Activated CD8-positive, alpha-beta memory T cell treated with anti-CD3 and anti-CD28 coated beads, Interleukin-2, amount 10 ng/mL, durations not matched to agents 7 days and 5 days (primary cell): ENCODE data around the gene SUDS3. TPM values are rescaled to one million over a fixed set of nuclear protein-coding genes. Genes with fewer than 3 reads are reported as not detected.

ENCODE experiments used
- ATAC-seq: fragments of 150-1000 bp; cut with Tn5 transposase; one replicate; pipeline ENCODE4 v1.10.0; 2021; ENCODE audit warnings: moderate library complexity
- CTCF ChIA-PET: fragments of 350-600 bp; sonication (Branson Sonifier 250); formaldehyde crosslinking; loops from one replicate; lab custom pipeline; 2021; ENCODE audit warnings: antibody characterized with exemption; lab: Charles Lee
- DNase-seq: peaks from one replicate; pipeline ENCODE4 v3.0.0-alpha.2; 2020
- H3K27ac Mint-ChIP-seq: one replicate; pipeline ENCODE4 v1.8.0; 2021; ENCODE audit warnings: mild to moderate bottlenecking, mixed read lengths
- H3K27me3 Mint-ChIP-seq: one replicate; pipeline ENCODE4 v1.8.0; 2021; ENCODE audit warnings: mixed read lengths
- H3K36me3 Mint-ChIP-seq: one replicate; pipeline ENCODE4 v1.8.0; 2021; ENCODE audit warnings: mild to moderate bottlenecking, mixed read lengths
- H3K4me1 Mint-ChIP-seq: one replicate; pipeline ENCODE4 v1.8.0; 2021; ENCODE audit warnings: mixed read lengths
- H3K4me3 Mint-ChIP-seq: one replicate; pipeline ENCODE4 v1.8.0; 2021; ENCODE audit warnings: mild to moderate bottlenecking, moderate library complexity, mixed read lengths
- H3K9me3 Mint-ChIP-seq: one replicate; pipeline ENCODE4 v1.8.0; 2022; ENCODE audit warnings: low read depth, mixed read lengths
- total RNA-seq, 2 experiments: library from RNA; stranded (reverse); gene quantifications; one replicate each; pipeline ENCODE4 v1.2.3, GENCODE V29; 2021

The SUDS3 gene
- total RNA-seq, 2 experiments from 2014 or later, result 22.6 to 26.5 TPM

GRCh38 chr12:118359541-118359915 lies 16.8 kb upstream of the SUDS3 start:
- H3K27ac Mint-ChIP-seq, result peak overlapping the region; percentile 93
- peaks cover 33% of the 10 kb centered on the region for H3K4me1 Mint-ChIP-seq
- H3K4me3 Mint-ChIP-seq, result peak overlapping the region; percentile 89
- no peaks in the 10 kb centered on the region for H3K27me3 Mint-ChIP-seq
- ATAC-seq (peak; percentile 76), DNase-seq (peak; percentile 64)
- H3K9me3 Mint-ChIP-seq, result peaks cover 5% of the 10 kb centered on the region
- CTCF ChIA-PET, result interaction anchor here (0.6 to 9.5 kb wide), 8 partner anchors 9 to 238 kb away, joined by 3 to 97 read pairs (median 6); partner anchors contain the start of genes SUDS3 and TAOK3
- H3K36me3 Mint-ChIP-seq, result peaks cover 15% of the 10 kb centered on the region

GRCh38 chr12:118361092-118361404 lies 15.3 kb upstream of the SUDS3 start:
- Mint-ChIP-seq H3K27me3 (no peaks in the 10 kb centered on the region), H3K9me3 (no peaks in the 10 kb centered on the region), H3K4me1 (peaks cover 24% of the 10 kb centered on the region), H3K36me3 (peaks cover 4% of the 10 kb centered on the region), H3K4me3 (no peak overlapping the region), H3K27ac (no peak overlapping the region)
- DNase-seq (no peak), ATAC-seq (no peak)
- CTCF ChIA-PET, result interaction anchor here (9.5 kb wide), 1 partner anchor 16 kb away, joined by 97 read pairs; the partner anchor contains the start of gene SUDS3

DNA sequence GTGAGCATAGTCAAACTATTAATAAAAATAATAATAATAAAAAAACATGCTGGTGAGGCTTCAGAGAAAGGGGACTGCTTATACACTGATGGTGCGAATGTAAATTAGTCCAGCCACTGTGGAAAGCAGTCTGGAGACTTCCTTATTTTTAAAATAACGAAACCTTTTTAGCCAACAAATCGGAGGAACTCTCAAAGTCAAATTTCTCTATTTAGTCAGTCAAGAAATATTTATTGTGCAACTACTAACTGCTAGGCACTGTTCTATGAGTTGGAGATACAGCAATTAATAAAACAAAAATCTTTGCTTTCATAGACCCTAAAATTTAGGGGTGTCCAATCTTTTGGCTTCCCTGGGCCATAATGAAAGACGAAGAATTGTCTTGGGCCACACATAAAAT lies 14.5 kb upstream of the SUDS3 start:
- CTCF ChIA-PET, result interaction anchor here (0.6 to 9.5 kb wide), 2 partner anchors 15 to 37 kb away, joined by 3 to 97 read pairs; partner anchors contain the start of gene SUDS3
- no peak for DNase-seq
- Mint-ChIP-seq H3K36me3 (peaks cover 4% of the 10 kb centered on the region), H3K27me3 (no peaks in the 10 kb centered on the region), H3K9me3 (no peaks in the 10 kb centered on the region), H3K4me3 (no peak overlapping the region), H3K27ac (no peak overlapping the region), H3K4me1 (peaks cover 18% of the 10 kb centered on the region)
- ATAC-seq, result no peak

DNA sequence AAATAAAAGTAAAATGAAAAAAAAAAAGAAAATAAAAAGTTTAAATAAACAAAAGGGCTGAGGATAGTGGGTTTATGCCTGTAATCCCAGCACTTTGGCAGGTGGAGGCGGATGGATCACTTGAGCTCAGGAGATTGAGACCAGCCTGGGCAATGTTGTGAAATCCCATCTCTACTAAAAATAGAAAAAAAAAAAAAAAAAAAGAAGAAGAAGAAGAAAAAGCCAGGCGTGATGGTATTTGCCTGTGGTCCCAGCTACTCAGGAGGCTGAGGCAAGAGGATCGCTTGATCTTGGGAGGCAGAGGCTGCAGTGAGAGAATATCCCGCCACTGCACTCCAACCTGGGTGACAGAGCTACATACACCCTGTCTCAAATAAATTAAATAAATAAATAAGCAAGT lies 7.5 kb upstream of the SUDS3 start:
- no peak overlapping the region for H3K27ac Mint-ChIP-seq
- no peak overlapping the region for H3K4me3 Mint-ChIP-seq
- DNase-seq (no peak), ATAC-seq (no peak)
- no peaks in the 10 kb centered on the region for H3K36me3 Mint-ChIP-seq
- H3K9me3 Mint-ChIP-seq, result no peaks in the 10 kb centered on the region
- H3K27me3 Mint-ChIP-seq, result peaks cover 3% of the 10 kb centered on the region
- H3K4me1 Mint-ChIP-seq, result peaks cover 13% of the 10 kb centered on the region
- CTCF ChIA-PET, result interaction anchor here (0.7 to 4.7 kb wide), 4 partner anchors 8 to 63 kb away, joined by 3 to 28 read pairs (median 4); partner anchors contain the start of gene SUDS3

GRCh38 chr12:118370601-118371000 lies 5.8 kb upstream of the SUDS3 start:
- DNase-seq, result no peak
- ATAC-seq, result no peak
- no peaks in the 10 kb centered on the region for H3K36me3 Mint-ChIP-seq
- H3K27me3 Mint-ChIP-seq, result peaks cover 3% of the 10 kb centered on the region
- no peaks in the 10 kb centered on the region for H3K9me3 Mint-ChIP-seq
- H3K27ac Mint-ChIP-seq, result no peak overlapping the region
- H3K4me1 Mint-ChIP-seq, result peaks cover 28% of the 10 kb centered on the region
- peak overlapping the region; percentile 88 for H3K4me3 Mint-ChIP-seq
- CTCF ChIA-PET, result interaction anchor here (2.3 kb wide), 1 partner anchor 11 kb away, joined by 7 read pairs; no protein-coding TSS in a partner anchor

DNA sequence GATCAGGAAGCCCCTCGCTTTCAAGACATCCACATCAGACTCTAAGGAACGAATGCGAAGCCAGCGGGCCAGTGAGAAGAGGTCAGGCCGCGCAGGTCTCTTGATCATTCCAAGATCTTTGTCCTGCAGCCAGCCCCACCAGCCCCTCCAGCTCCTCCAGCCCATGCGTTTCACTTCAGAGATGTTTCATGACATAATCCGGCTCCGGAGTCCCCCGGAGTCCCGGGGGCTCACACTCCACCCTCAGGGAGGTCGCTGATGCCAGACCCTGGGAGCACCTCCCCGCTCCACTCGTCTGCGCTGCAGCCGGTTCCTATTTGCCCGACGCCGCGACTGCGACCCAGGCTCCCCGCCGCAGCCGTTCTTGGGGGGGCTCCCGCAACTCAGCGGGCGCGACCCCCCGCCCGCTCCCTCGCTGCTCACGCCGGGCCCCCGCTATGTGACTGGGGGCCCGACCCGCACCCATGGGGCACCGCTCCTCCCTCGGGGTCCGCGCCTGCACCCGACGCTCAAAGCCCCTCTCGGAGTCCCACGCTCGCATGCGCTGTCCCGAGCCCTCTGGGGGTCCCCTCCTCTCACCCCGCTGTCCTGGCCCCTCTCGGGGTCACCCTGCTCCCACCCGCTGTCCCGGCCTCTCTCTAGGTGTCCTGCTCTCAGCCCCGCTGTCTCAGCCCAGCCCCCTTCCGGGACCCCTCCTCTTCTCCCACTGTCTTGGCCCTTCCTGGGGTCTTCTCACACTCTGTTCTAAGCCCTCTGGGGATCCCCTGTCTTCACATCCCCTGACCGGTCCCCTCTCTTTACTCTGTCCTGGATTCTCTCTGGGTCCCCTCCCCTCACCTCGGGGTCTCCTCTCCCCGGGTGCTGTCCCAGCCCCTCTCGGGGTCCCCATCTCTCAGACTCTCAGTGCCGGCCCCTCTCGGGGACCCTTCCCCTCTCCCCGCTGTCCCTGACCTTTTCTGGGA lies 4.8 kb upstream of the SUDS3 start:
- H3K4me1 Mint-ChIP-seq, result peaks cover 34% of the 10 kb centered on the region

DNA sequence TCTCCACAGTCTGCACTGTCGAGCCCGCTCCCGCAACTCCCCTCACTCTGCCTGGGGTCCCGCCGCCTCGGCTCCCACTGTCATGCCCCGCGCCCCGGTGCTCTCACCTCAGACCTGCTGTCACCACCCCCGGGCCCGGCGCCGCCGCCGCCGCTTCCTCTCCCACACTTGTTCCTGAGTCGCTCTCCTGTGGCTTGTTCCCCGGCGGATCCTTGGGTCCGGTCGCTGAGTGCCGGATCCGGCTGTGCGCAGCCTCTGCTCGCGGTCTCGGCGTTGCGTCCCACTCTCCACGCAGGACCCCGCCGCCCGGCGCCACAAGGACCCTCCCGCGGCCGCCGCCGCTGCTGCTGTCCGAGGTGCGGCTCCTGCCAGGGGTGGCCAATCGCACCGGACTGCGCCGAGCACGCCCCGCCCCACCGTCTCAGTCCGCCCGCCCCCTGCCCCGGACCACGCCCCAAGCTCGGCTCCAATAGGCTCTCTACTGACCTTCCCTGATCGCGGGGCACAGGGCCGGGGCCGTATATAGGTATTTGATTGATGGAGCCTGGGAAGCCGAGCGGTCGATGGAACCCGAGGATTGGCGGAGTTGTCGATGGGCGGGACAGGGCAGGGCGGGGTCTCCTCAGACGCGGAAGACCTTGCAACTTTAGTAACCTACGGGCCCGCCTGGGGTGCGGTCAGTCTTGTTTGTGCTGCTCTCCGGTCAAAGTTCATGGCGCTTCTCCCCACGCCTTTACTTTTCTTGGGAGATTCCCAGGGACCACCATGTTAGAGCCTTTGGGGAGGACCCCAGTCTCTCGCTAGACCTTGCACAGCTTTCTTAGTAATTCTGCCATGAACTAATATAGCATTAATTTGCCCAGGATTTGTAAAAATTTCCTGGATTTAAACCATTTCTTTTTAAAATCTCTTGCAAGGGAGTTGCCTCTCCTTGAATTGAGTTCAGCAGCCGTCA lies 3.5 kb upstream of the SUDS3 start, which contains the start of gene TAOK3:
TSS of gene TAOK3 (minus strand) at position 367 of the 955 bp plus-strand sequence. CDS start 117,340 bp downstream, outside the sequence.
- Mint-ChIP-seq H3K36me3 (no peaks in the 10 kb centered on the region), H3K4me3 (peak within 1 kb of the TSS; percentile 88), H3K4me1 (peaks cover 40% of the 10 kb centered on the region), H3K9me3 (no peaks in the 10 kb centered on the region), H3K27me3 (peaks cover 3% of the 10 kb centered on the region), H3K27ac (peak within 1 kb of the TSS; percentile 90)
- CTCF ChIA-PET, result interaction anchor here (1.0 to 1.8 kb wide), 6 partner anchors 15 to 253 kb away, joined by 4 to 27 read pairs (median 7); no protein-coding TSS in a partner anchor
- peak; percentile 98 for DNase-seq
- ATAC-seq, result peak; percentile 88

More for the DNA sequence above, 4.8 kb upstream of the SUDS3 start:
- H3K4me3 Mint-ChIP-seq, result peak overlapping the region; percentile 88
- no peak for ATAC-seq
- peaks cover 3% of the 10 kb centered on the region for H3K27me3 Mint-ChIP-seq
- CTCF ChIA-PET, result interaction anchor here (2.3 kb wide), 1 partner anchor 12 kb away, joined by 7 read pairs; no protein-coding TSS in a partner anchor
- H3K27ac Mint-ChIP-seq, result peak overlapping the region; percentile 90
- no peaks in the 10 kb centered on the region for H3K36me3 Mint-ChIP-seq
- no peaks in the 10 kb centered on the region for H3K9me3 Mint-ChIP-seq
- DNase-seq, result no peak

- DNase-seq (no peak), ATAC-seq (no peak)
- Mint-ChIP-seq H3K9me3 (no peaks in the 10 kb centered on the region), H3K4me3 (peak overlapping the region; percentile 88), H3K4me1 (peaks cover 44% of the 10 kb centered on the region), H3K36me3 (no peaks in the 10 kb centered on the region), H3K27me3 (peaks cover 3% of the 10 kb centered on the region), H3K27ac (peak overlapping the region; percentile 90)
- CTCF ChIA-PET, result interaction anchor here (1.0 to 1.8 kb wide), 6 partner anchors 15 to 254 kb away, joined by 4 to 27 read pairs (median 7); no protein-coding TSS in a partner anchor
Measured at GRCh38 chr12:118373616-118374015, 2.7 kb upstream of the SUDS3 start.

GRCh38 chr12:118374126-118374725 lies 2.1 kb upstream of the SUDS3 start:
- DNase-seq (peak; percentile 33), ATAC-seq (no peak)
- H3K27me3 Mint-ChIP-seq, result peaks cover 3% of the 10 kb centered on the region
- H3K9me3 Mint-ChIP-seq, result no peaks in the 10 kb centered on the region
- CTCF ChIA-PET, result interaction anchor here (1.0 to 1.8 kb wide), 6 partner anchors 16 to 254 kb away, joined by 4 to 27 read pairs (median 7); no protein-coding TSS in a partner anchor
- peak overlapping the region; percentile 88 for H3K4me3 Mint-ChIP-seq
- no peak overlapping the region for H3K27ac Mint-ChIP-seq
- no peaks in the 10 kb centered on the region for H3K36me3 Mint-ChIP-seq
- peaks cover 44% of the 10 kb centered on the region for H3K4me1 Mint-ChIP-seq

DNA sequence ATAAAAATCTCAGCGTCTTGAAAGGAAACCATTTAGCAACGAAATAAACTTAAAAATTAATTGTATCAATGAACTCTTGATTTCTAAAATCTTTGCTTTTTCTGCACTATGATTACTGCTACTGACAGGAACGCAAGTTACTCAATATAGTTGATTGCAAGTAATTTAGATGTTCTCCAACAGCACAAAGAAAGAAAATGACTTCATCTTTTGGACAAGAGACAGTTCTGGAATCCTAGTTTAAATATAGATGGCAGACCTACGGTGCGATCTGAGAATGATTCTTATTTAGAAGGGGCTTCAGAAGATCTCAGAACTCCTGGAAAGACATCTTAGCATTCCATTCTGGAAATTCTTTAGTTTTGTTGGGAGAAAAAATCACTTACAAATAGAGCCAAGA lies 1.4 kb upstream of the SUDS3 start:
- H3K36me3 Mint-ChIP-seq, result peaks cover under 1% of the 10 kb centered on the region
- CTCF ChIA-PET, result interaction anchor here (1.3 to 4.1 kb wide), 11 partner anchors 18 to 313 kb away, joined by 4 to 97 read pairs (median 13); partner anchors contain the start of gene WSB2
- H3K4me3 Mint-ChIP-seq, result peak overlapping the region; percentile 26
- peaks cover 3% of the 10 kb centered on the region for H3K27me3 Mint-ChIP-seq
- no peak overlapping the region for H3K27ac Mint-ChIP-seq
- no peak for ATAC-seq
- no peaks in the 10 kb centered on the region for H3K9me3 Mint-ChIP-seq
- peaks cover 44% of the 10 kb centered on the region for H3K4me1 Mint-ChIP-seq
- no peak for DNase-seq

GRCh38 chr12:118375348-118375747 lies 1.0 kb upstream of the SUDS3 start:
- H3K27me3 Mint-ChIP-seq, result peaks cover 3% of the 10 kb centered on the region
- no peak overlapping the region for H3K27ac Mint-ChIP-seq
- CTCF ChIA-PET, result interaction anchor here (0.7 to 4.1 kb wide), 24 partner anchors 8 to 321 kb away, joined by 3 to 97 read pairs (median 7); partner anchors contain the start of genes PEBP1 and WSB2
- DNase-seq (peak; percentile 9), ATAC-seq (no peak)
- no peak overlapping the region for H3K4me3 Mint-ChIP-seq
- peaks cover 4% of the 10 kb centered on the region for H3K36me3 Mint-ChIP-seq
- peaks cover 43% of the 10 kb centered on the region for H3K4me1 Mint-ChIP-seq
- no peaks in the 10 kb centered on the region for H3K9me3 Mint-ChIP-seq
